Spinal cord (tissue), 10 donors: Measurements from ENCODE around the gene C13orf46. TPM values are rescaled to one million over a fixed set of nuclear protein-coding genes. Genes with fewer than 3 reads are reported as not detected.

Source experiments
- DNase-seq, 6 donors: peaks; one replicate each; pipeline versions ENCODE4 v3.0.0 to v3.0.0-alpha.2; 2013 to 2015; ENCODE audit warnings: low spot score in 6 of 6, low read depth in 4 of 6
- H3K27ac ChIP-seq: one replicate; pipeline ENCODE4 v1.5.1; 2013; ENCODE audit warnings: low read depth, low read length, control low read depth
- H3K27me3 ChIP-seq: one replicate; pipeline ENCODE4 v1.6.1; 2013; ENCODE audit warnings: low read length; ENCODE audit not compliant: control insufficient read depth, insufficient read depth
- H3K36me3 ChIP-seq: one replicate; pipeline ENCODE4 v1.6.1; 2013; ENCODE audit warnings: low read length; ENCODE audit not compliant: control insufficient read depth, insufficient read depth
- H3K4me1 ChIP-seq: one replicate; pipeline ENCODE4 v1.6.1; 2013; ENCODE audit warnings: low read length; ENCODE audit not compliant: control insufficient read depth, insufficient read depth
- H3K4me3 ChIP-seq: one replicate; pipeline ENCODE4 v1.5.1; 2013; ENCODE audit warnings: low read depth, low read length, control low read depth
- H3K9me3 ChIP-seq: one replicate; pipeline ENCODE4 v1.6.1; 2013; ENCODE audit warnings: low read length; ENCODE audit not compliant: control insufficient read depth, insufficient read depth
- WGBS: methylation state at CpG from one replicate; pipeline ENCODE4 v1.1.5; 2013; ENCODE audit warnings: missing lambda C conversion rate; ENCODE audit not compliant: insufficient coverage; 5-methylcytosine and 5-hydroxymethylcytosine counted together
- polyA plus RNA-seq, 2 donors: library from polyadenylated mRNA; unstranded; fragments of 120-200 nt; gene quantifications; one replicate each; pipeline ENCODE4 v1.2.1, GENCODE V29; 2013; ENCODE audit not compliant: insufficient read length in 2 of 2
- total RNA-seq, 2 donors: library from RNA; depleted of rRNA in 1 of 2; stranded (reverse); fragments of 120-200 nt in 1 of 2; fragments of >200 nt in 1 of 2; gene quantifications; one replicate each; pipeline versions ENCODE4 v1.2.3 to v1.2.4, GENCODE V29; 2013 to 2014
- donor health status: healthy.

C13orf46 gene
- total and polyA plus RNA-seq, 4 donors = 0.20 to 1.1 (median 0.62) TPM

DNA sequence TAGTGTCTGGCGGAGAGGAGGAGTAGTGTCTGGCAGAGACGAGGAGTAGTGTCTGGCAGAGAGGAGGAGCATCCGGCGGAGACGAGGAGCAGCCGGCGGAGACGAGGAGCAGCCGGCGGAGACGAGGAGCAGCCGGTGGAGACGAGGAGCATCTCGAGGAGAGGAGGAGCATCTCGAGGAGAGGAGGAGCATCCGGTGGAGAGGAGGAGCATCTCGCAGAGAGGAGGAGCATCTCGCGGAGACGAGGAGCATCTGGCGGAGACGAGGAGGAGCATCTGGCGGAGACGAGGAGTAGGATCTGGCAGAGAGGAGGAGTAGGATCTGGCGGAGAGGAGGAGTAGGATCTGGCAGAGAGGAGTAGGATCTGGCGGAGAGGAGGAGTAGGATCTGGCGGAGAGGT is 18.2 kb downstream of the C13orf46 start:
- H3K4me1 ChIP-seq = peaks cover 13% of the 10 kb centered on the region
- 95% methylated on average over 27 of the region's 27 CpGs for WGBS
- no peak overlapping the region for H3K4me3 ChIP-seq
- no peaks in the 10 kb centered on the region for H3K27me3 ChIP-seq
- no peak for DNase-seq
- no peak overlapping the region for H3K27ac ChIP-seq
- H3K36me3 ChIP-seq = peaks cover 61% of the 10 kb centered on the region
- H3K9me3 ChIP-seq = no peaks in the 10 kb centered on the region

- H3K27me3 ChIP-seq = no peaks in the 10 kb centered on the region
- DNase-seq = no peak
- 93% methylated on average over 29 of the region's 29 CpGs for WGBS
- no peaks in the 10 kb centered on the region for H3K9me3 ChIP-seq
- H3K36me3 ChIP-seq = peaks cover 62% of the 10 kb centered on the region
- no peak overlapping the region for H3K27ac ChIP-seq
- peaks cover 14% of the 10 kb centered on the region for H3K4me1 ChIP-seq
- H3K4me3 ChIP-seq = no peak overlapping the region
These were observed 18.6 kb downstream of the C13orf46 start for GRCh38 chr13:113955235-113955634.

DNA sequence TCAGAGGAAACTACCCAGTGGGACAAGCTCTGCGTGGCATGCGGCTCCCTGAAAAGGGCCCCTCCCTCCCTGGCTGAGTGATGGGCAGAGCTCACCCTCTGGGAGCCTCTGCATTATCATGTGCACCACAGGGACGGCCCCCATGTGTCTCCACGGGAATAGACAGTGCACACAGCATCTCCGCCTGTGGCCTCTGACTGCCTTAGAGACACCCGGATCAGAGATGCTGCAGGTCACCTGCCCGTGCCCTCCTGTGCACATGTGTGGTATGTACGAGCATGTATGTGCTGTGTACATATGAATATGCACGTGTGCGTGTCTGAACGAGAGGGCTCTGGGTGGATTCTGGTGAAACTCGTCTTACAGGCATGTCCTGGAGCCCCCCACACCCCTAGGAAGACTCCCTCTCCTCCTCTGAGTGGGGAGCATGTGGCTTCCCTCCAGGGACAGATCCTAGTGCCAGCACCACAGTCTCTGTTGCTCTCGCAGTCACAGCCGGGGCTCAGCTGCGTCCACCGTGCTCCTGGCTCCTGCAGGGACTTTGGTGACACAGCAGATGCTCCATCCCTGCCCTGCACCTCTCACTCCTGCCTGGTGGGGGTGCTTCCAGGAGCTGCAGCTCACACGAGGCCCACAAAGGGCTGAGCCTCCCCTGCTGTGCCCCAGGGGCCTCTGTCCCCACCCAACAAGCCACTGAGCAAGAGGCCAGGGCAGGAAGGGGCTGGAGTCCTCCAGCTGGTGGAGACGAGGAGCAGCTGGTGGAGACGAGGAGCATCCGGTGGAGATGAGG is 19.6 kb downstream of the C13orf46 start:
- Histone ChIP-seq H3K36me3 (peaks cover 66% of the 10 kb centered on the region), H3K9me3 (no peaks in the 10 kb centered on the region), H3K27me3 (no peaks in the 10 kb centered on the region), H3K4me3 (no peak overlapping the region), H3K27ac (no peak overlapping the region), H3K4me1 (peaks cover 14% of the 10 kb centered on the region)
- WGBS = 81% methylated on average over 14 of the region's 20 CpGs
- DNase-seq = peak in 1 of 6 donors; percentile 45

- Histone ChIP-seq H3K36me3 (peaks cover 71% of the 10 kb centered on the region), H3K9me3 (no peaks in the 10 kb centered on the region), H3K4me3 (no peak overlapping the region), H3K4me1 (peaks cover 14% of the 10 kb centered on the region), H3K27ac (no peak overlapping the region), H3K27me3 (no peaks in the 10 kb centered on the region)
- DNase-seq = peak in 1 of 6 donors; percentile 28
- 97% methylated on average over 14 of the region's 16 CpGs for WGBS
These were observed 20.3 kb downstream of the C13orf46 start for GRCh38 chr13:113953561-113953960.

GRCh38 chr13:113952983-113953520 is 20.8 kb downstream of the C13orf46 start:
- DNase-seq = no peak

GRCh38 chr13:113952151-113952982 is 21.5 kb downstream of the C13orf46 start:
- DNase-seq = no peak
- no peaks in the 10 kb centered on the region for H3K27me3 ChIP-seq
- 93% methylated on average over 36 of the region's 42 CpGs for WGBS
- no peaks in the 10 kb centered on the region for H3K9me3 ChIP-seq
- peaks cover 71% of the 10 kb centered on the region for H3K36me3 ChIP-seq
- no peak overlapping the region for H3K4me3 ChIP-seq
- peaks cover 23% of the 10 kb centered on the region for H3K4me1 ChIP-seq
- no peak overlapping the region for H3K27ac ChIP-seq

More at GRCh38 chr13:113952983-113953520, 20.8 kb downstream of the C13orf46 start:
- WGBS = 95% methylated on average over 16 of the region's 18 CpGs
- Histone ChIP-seq H3K27ac (no peak overlapping the region), H3K4me3 (no peak overlapping the region), H3K9me3 (no peaks in the 10 kb centered on the region), H3K4me1 (peaks cover 17% of the 10 kb centered on the region), H3K36me3 (peaks cover 71% of the 10 kb centered on the region), H3K27me3 (no peaks in the 10 kb centered on the region)

- Histone ChIP-seq H3K27me3 (no peaks in the 10 kb centered on the region), H3K27ac (no peak overlapping the region), H3K4me1 (peaks cover 32% of the 10 kb centered on the region), H3K4me3 (no peak overlapping the region), H3K36me3 (peaks cover 69% of the 10 kb centered on the region), H3K9me3 (no peaks in the 10 kb centered on the region)
- peak in 2 of 6 donors; percentile 49 to 77 for DNase-seq
- WGBS = 47% methylated on average over 41 of the region's 42 CpGs
These were observed 22.5 kb downstream of the C13orf46 start for GRCh38 chr13:113951246-113951999.

GRCh38 chr13:113950451-113951245 is 23.2 kb downstream of the C13orf46 start:
- peaks cover 32% of the 10 kb centered on the region for H3K4me1 ChIP-seq
- WGBS = 87% methylated on average over 19 of the region's 24 CpGs
- no peak overlapping the region for H3K27ac ChIP-seq
- H3K4me3 ChIP-seq = no peak overlapping the region
- no peak for DNase-seq
- H3K36me3 ChIP-seq = peaks cover 64% of the 10 kb centered on the region
- no peaks in the 10 kb centered on the region for H3K27me3 ChIP-seq
- H3K9me3 ChIP-seq = no peaks in the 10 kb centered on the region
